Gastroesophageal sphincter (tissue), 4 donors: Measurements from ENCODE around the gene PIP5K1C. TPM values are rescaled to one million over a fixed set of nuclear protein-coding genes. Genes with fewer than 3 reads are reported as not detected.

Experiments
- ATAC-seq: fragments of 150-250 bp; one replicate; pipeline ENCODE4 v1.9.1; 2016; ENCODE audit warnings: mild to moderate bottlenecking, moderate library complexity
- H3K27ac ChIP-seq, 4 donors: fragments of 200-600 bp; sonication (generic) in 3 of 4; 1 replicate in 3 of 4; 2 replicates in 1 of 4; pipeline ENCODE4 v1.5.1; 2016 to 2019
- H3K27me3 ChIP-seq: fragments of 200-600 bp; sonication (generic); one replicate; pipeline ENCODE4 v1.5.1; 2019
- H3K36me3 ChIP-seq, 2 donors: fragments of 200-600 bp; sonication (generic); one replicate each; pipeline ENCODE4 v1.5.1; 2019; ENCODE audit warnings: control low read depth in 1 of 2
- H3K4me1 ChIP-seq, 3 donors: fragments of 200-600 bp; sonication (generic); 1 replicate in 2 of 3; 2 replicates in 1 of 3; pipeline ENCODE4 v1.5.1; 2016 to 2019; ENCODE audit warnings: control low read depth in 2 of 3
- H3K4me3 ChIP-seq, 2 donors: fragments of 200-600 bp; sonication (generic); one replicate each; pipeline ENCODE4 v1.5.1; 2019; ENCODE audit warnings: mild to moderate bottlenecking in 1 of 2, moderate library complexity in 1 of 2
- H3K9me3 ChIP-seq, 3 donors: fragments of 200-600 bp; sonication (generic); one replicate each; pipeline ENCODE4 v1.5.1; 2017 to 2019; ENCODE audit warnings: control low read depth in 2 of 3
- CTCF ChIP-seq, 4 experiments: fragments of 200-600 bp in 2 of 4; fragments of 450-650 bp in 2 of 4; sonication (generic) in 1 of 4; IDR thresholded peaks; one replicate each; pipeline ENCODE4 v1.5.1; 2017 to 2019; ENCODE audit warnings: antibody characterized with exemption in 4 of 4, mild to moderate bottlenecking in 2 of 4, moderate library complexity in 2 of 4
- EP300 ChIP-seq: sonication (generic); formaldehyde crosslinking; IDR thresholded peaks from one replicate; pipeline ENCODE4 v1.6.1; 2017; ENCODE audit warnings: antibody characterized with exemption, mild to moderate bottlenecking
- POLR2A ChIP-seq, 2 donors: fragments of 450-650 bp; IDR thresholded peaks; one replicate each; pipeline ENCODE4 v1.6.1; 2017; ENCODE audit warnings: antibody characterized with exemption in 2 of 2, mild to moderate bottlenecking in 2 of 2, moderate library complexity in 1 of 2
- POLR2AphosphoS5 ChIP-seq: sonication (generic); formaldehyde crosslinking; IDR thresholded peaks from one replicate; pipeline ENCODE4 v1.6.1; 2017; ENCODE audit warnings: antibody characterized with exemption
- WGBS, 2 donors: methylation state at CpG; one replicate each; pipeline ENCODE4 v1.1.5; 2018; ENCODE audit warnings: low coverage in 1 of 2; 5-methylcytosine and 5-hydroxymethylcytosine counted together
- total RNA-seq, 4 donors: library from RNA; depleted of rRNA; stranded (reverse); fragments of >200 nt; gene quantifications; one replicate each; pipeline ENCODE4 v1.1.0, GENCODE V29; 2016

The PIP5K1C gene
- total RNA-seq, 4 donors from 2014 or later, result 50.8 to 165 (median 61.5) TPM

DNA sequence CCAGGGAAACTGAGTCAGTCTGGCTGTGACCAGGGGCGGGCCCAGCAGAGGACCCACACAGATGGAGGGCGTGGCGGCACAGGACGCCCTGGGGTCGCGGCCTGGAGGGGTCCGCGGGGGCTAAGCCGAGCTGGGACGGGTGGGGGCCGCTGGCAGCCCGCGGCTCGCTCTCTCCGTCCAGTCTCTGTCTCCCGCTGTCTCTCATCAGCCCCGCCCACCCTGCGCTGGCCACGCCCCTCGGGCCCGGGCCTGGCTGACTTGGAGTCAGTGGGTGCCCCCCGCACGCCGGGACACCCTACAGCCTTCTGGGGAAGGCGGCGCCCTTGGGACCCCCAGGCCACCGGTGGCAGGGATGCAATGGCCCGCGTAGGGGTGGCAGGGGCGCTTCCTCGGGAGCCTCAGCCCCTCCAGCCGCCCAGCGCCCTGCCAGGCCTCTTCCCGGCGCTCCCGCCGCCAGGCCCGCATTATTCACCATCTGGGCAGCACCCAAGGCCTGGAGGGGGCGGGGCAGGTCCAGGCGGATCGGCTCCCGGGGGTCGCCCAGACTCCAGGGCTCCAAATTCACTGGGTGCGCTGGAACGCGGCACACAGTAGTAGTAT is 93.5 kb downstream of the PIP5K1C start, which contains the start of gene TBXA2R:
Gene TBXA2R, minus strand, starts transcription at position 186 of the 600 bp plus-strand sequence. CDS start 6,241 bp downstream, outside the sequence.
- H3K4me1 ChIP-seq, result peaks cover 0 to 82% (median 32%) of the 10 kb centered on the region in 3 donors
- peaks cover 0 to 16% of the 10 kb centered on the region in 2 donors for H3K36me3 ChIP-seq
- TF ChIP-seq EP300 (no peak), CTCF (IDR thresholded peaks at IDR 0.05) (no peak), POLR2A (IDR thresholded peaks at IDR 0.05) (peak in 1 of 2 donors; percentile 5), POLR2AphosphoS5 (peak; percentile 57)
- WGBS, 2 donors, result no CpG with 5 or more reads among the region's 46 CpGs
- ATAC-seq, result peak; percentile 84
- no peaks in the 10 kb centered on the region for H3K27me3 ChIP-seq
- peak within 1 kb of the TSS; percentile 52 to 76 for H3K4me3 ChIP-seq
- H3K27ac ChIP-seq, result peak within 1 kb of the TSS; percentile 11 to 92 (median 84)
- H3K9me3 ChIP-seq, result no peaks in the 10 kb centered on the region

GRCh38 chr19:3606174-3606689 is 94.0 kb downstream of the PIP5K1C start:
- Histone ChIP-seq H3K9me3 (no peaks in the 10 kb centered on the region), H3K27me3 (no peaks in the 10 kb centered on the region), H3K36me3 (peaks cover 0 to 10% of the 10 kb centered on the region in 2 donors), H3K27ac (peak overlapping the region; percentile 11 to 92 (median 84)), H3K4me1 (peaks cover 0 to 82% (median 32%) of the 10 kb centered on the region in 3 donors), H3K4me3 (peak overlapping the region; percentile 52 to 76)
- ATAC-seq, result peak; percentile 30
- WGBS, 2 donors, result 20% methylated on average over 2 of the region's 35 CpGs; no CpG with 5 or more reads in 1 of the 2 donors
- TF ChIP-seq POLR2AphosphoS5 (no peak), CTCF (IDR thresholded peaks at IDR 0.05) (no peak), EP300 (no peak), POLR2A (IDR thresholded peaks at IDR 0.05) (no peak)

- Histone ChIP-seq H3K36me3 (peaks cover 0 to 6% of the 10 kb centered on the region in 2 donors), H3K4me1 (peaks cover 0 to 81% (median 32%) of the 10 kb centered on the region in 3 donors), H3K4me3 (peak overlapping the region; percentile 52 to 76), H3K27ac (peak overlapping the region in 3 of 4 donors; percentile 82 to 92 (median 86)), H3K9me3 (no peaks in the 10 kb centered on the region), H3K27me3 (no peaks in the 10 kb centered on the region)
- 27 to 31% methylated on average over 4 to 5 of the region's 5 CpGs for WGBS, 2 donors
- no peak for ATAC-seq
- no peak for TF ChIP-seq POLR2AphosphoS5
- TF ChIP-seq POLR2A (IDR thresholded peaks at IDR 0.05), result no peak
- TF ChIP-seq CTCF (IDR thresholded peaks at IDR 0.05), result no peak
Observed at GRCh38 chr19:3605770-3606169, 94.5 kb downstream of the PIP5K1C start.

- peaks cover 0 to 77% (median 32%) of the 10 kb centered on the region in 3 donors for H3K4me1 ChIP-seq
- 8 to 20% methylated on average over 1 to 3 of the region's 3 CpGs for WGBS, 2 donors
- peaks cover 0 to 4% of the 10 kb centered on the region in 2 donors for H3K36me3 ChIP-seq
- peak overlapping the region in 3 of 4 donors; percentile 78 to 86 (median 79) for H3K27ac ChIP-seq
- no peaks in the 10 kb centered on the region for H3K27me3 ChIP-seq
- ATAC-seq, result no peak
- no peaks in the 10 kb centered on the region for H3K9me3 ChIP-seq
- peak overlapping the region in 1 of 2 donors; percentile 76 for H3K4me3 ChIP-seq
- TF ChIP-seq CTCF (IDR thresholded peaks at IDR 0.05), result no peak
- TF ChIP-seq POLR2AphosphoS5, result no peak
- TF ChIP-seq POLR2A (IDR thresholded peaks at IDR 0.05), result no peak
- no peak for TF ChIP-seq EP300
Observed at GRCh38 chr19:3605361-3605760, 94.9 kb downstream of the PIP5K1C start.
